Muscle of leg (tissue), 11 donors: ENCODE results near the gene SOX8. TPM values are rescaled to one million over a fixed set of nuclear protein-coding genes. Genes with fewer than 3 reads are reported as not detected.

Experiments used
- DNase-seq: peaks from one replicate; pipeline ENCODE4 v3.0.0; 2013
- H3K27ac ChIP-seq: one replicate; pipeline ENCODE4 v1.5.1; 2013; ENCODE audit warnings: mild to moderate bottlenecking, low read length, control low read depth
- H3K27me3 ChIP-seq: one replicate; pipeline ENCODE4 v1.6.1; 2013; ENCODE audit warnings: low read length; ENCODE audit not compliant: control insufficient read depth, insufficient read depth
- H3K36me3 ChIP-seq: one replicate; pipeline ENCODE4 v1.6.1; 2013; ENCODE audit warnings: low read length; ENCODE audit not compliant: control insufficient read depth, insufficient read depth
- H3K4me1 ChIP-seq: one replicate; pipeline ENCODE4 v1.6.1; 2013; ENCODE audit warnings: low read length; ENCODE audit not compliant: control insufficient read depth, insufficient read depth
- H3K4me3 ChIP-seq: one replicate; pipeline ENCODE4 v1.5.1; 2013; ENCODE audit warnings: low read length, control low read depth
- H3K9me3 ChIP-seq: replicated peaks from 2 replicates; pipeline ENCODE4 v1.6.1; 2013; ENCODE audit warnings: low read depth, low read length; ENCODE audit not compliant: control insufficient read depth
- WGBS: methylation state at CpG from one replicate; pipeline ENCODE4 v1.1.5; 2013; ENCODE audit warnings: missing lambda C conversion rate; ENCODE audit not compliant: insufficient coverage; 5-methylcytosine and 5-hydroxymethylcytosine counted together
- polyA plus RNA-seq, 8 donors: library from polyadenylated mRNA; unstranded; fragments of 120-200 nt; gene quantifications; one replicate each; pipeline versions ENCODE4 v1.2.1 to v1.2.3, GENCODE V29; 2013; ENCODE audit warnings: inconsistent platforms in 1 of 8, low replicate concordance in 1 of 8; ENCODE audit not compliant: insufficient read length in 8 of 8, insufficient read depth in 1 of 8
- total RNA-seq: library from RNA; stranded (reverse); fragments of 120-200 nt; gene quantifications from one replicate; pipeline ENCODE4 v1.2.4, GENCODE V29; 2013

SOX8 gene
- total and polyA plus RNA-seq, 9 donors, result 31.1 to 50.9 (median 41.4) TPM

GRCh38 chr16:970766-971581, 10.6 kb upstream of the SOX8 start, which contains the start of gene LMF1:
Gene LMF1, minus strand, starts transcription at chr16:970984. Its CDS starts 4 bp downstream, at chr16:970980.
- Histone ChIP-seq H3K27me3 (no peaks in the 10 kb centered on the region), H3K27ac (peak within 1 kb of the TSS; percentile 65), H3K36me3 (peaks cover 23% of the 10 kb centered on the region), H3K9me3 (peaks cover 5% of the 10 kb centered on the region), H3K4me3 (peak within 1 kb of the TSS; percentile 76), H3K4me1 (peaks cover 63% of the 10 kb centered on the region)
- 2% methylated on average over 65 of the region's 71 CpGs for WGBS
- peak; percentile 93 for DNase-seq

- H3K27me3 ChIP-seq, result no peaks in the 10 kb centered on the region
- WGBS, result 93% methylated on average over 3 of the region's 5 CpGs
- H3K4me1 ChIP-seq, result peaks cover 69% of the 10 kb centered on the region
- peak overlapping the region; percentile 6 for H3K27ac ChIP-seq
- no peak overlapping the region for H3K4me3 ChIP-seq
- peaks cover 3% of the 10 kb centered on the region for H3K9me3 ChIP-seq
- no peak for DNase-seq
- peaks cover 18% of the 10 kb centered on the region for H3K36me3 ChIP-seq
Measured at GRCh38 chr16:971582-971905, 10.0 kb upstream of the SOX8 start.

GRCh38 chr16:971981-972315, 9.6 kb upstream of the SOX8 start:
- H3K27ac ChIP-seq, result no peak overlapping the region
- H3K4me1 ChIP-seq, result peaks cover 71% of the 10 kb centered on the region
- no peak for DNase-seq
- no peak overlapping the region for H3K4me3 ChIP-seq
- WGBS, result 80% methylated on average over 1 of the region's 8 CpGs
- H3K9me3 ChIP-seq, result peaks cover 3% of the 10 kb centered on the region
- H3K36me3 ChIP-seq, result peaks cover 16% of the 10 kb centered on the region
- peaks cover under 1% of the 10 kb centered on the region for H3K27me3 ChIP-seq

- WGBS, result 82% methylated on average over 31 of the region's 32 CpGs
- peak overlapping the region; percentile 37 for H3K27ac ChIP-seq
- peaks cover 71% of the 10 kb centered on the region for H3K4me1 ChIP-seq
- H3K9me3 ChIP-seq, result peaks cover 3% of the 10 kb centered on the region
- H3K27me3 ChIP-seq, result peaks cover 2% of the 10 kb centered on the region
- DNase-seq, result no peak
- no peak overlapping the region for H3K4me3 ChIP-seq
- H3K36me3 ChIP-seq, result peaks cover 12% of the 10 kb centered on the region
Measured at GRCh38 chr16:972316-973002, 9.1 kb upstream of the SOX8 start.

- no peak for DNase-seq
- Histone ChIP-seq H3K27ac (no peak overlapping the region), H3K27me3 (peaks cover 2% of the 10 kb centered on the region), H3K9me3 (peaks cover 3% of the 10 kb centered on the region), H3K4me1 (peaks cover 79% of the 10 kb centered on the region), H3K36me3 (peaks cover 5% of the 10 kb centered on the region), H3K4me3 (no peak overlapping the region)
- WGBS, result 85% methylated on average over 15 of the region's 17 CpGs
Measured at GRCh38 chr16:973366-973765, 8.2 kb upstream of the SOX8 start.

GRCh38 chr16:974001-974601, 7.5 kb upstream of the SOX8 start:
- Histone ChIP-seq H3K27me3 (peaks cover 2% of the 10 kb centered on the region), H3K9me3 (peaks cover 3% of the 10 kb centered on the region), H3K4me1 (peaks cover 83% of the 10 kb centered on the region), H3K36me3 (peaks cover 4% of the 10 kb centered on the region), H3K27ac (peak overlapping the region; percentile 75), H3K4me3 (no peak overlapping the region)
- 44% methylated on average over 13 of the region's 21 CpGs for WGBS
- no peak for DNase-seq

GRCh38 chr16:974611-975261, 6.8 kb upstream of the SOX8 start:
- Histone ChIP-seq H3K27me3 (peaks cover 4% of the 10 kb centered on the region), H3K4me3 (no peak overlapping the region), H3K36me3 (no peaks in the 10 kb centered on the region), H3K27ac (peak overlapping the region; percentile 75), H3K9me3 (peaks cover 3% of the 10 kb centered on the region), H3K4me1 (peaks cover 83% of the 10 kb centered on the region)
- WGBS, result 64% methylated on average over 14 of the region's 26 CpGs
- DNase-seq, result peak; percentile 86

- no peak for DNase-seq
- 91% methylated on average over 11 of the region's 12 CpGs for WGBS
- Histone ChIP-seq H3K27ac (peak overlapping the region; percentile 64), H3K9me3 (peaks cover 3% of the 10 kb centered on the region), H3K36me3 (no peaks in the 10 kb centered on the region), H3K4me3 (no peak overlapping the region), H3K27me3 (peaks cover 7% of the 10 kb centered on the region), H3K4me1 (peaks cover 84% of the 10 kb centered on the region)
Measured at GRCh38 chr16:975291-975690, 6.3 kb upstream of the SOX8 start.

GRCh38 chr16:976389-976931, 5.1 kb upstream of the SOX8 start:
- 41% methylated on average over 24 of the region's 24 CpGs for WGBS
- Histone ChIP-seq H3K9me3 (peaks cover 2% of the 10 kb centered on the region), H3K36me3 (no peaks in the 10 kb centered on the region), H3K4me1 (peaks cover 82% of the 10 kb centered on the region), H3K27me3 (peaks cover 7% of the 10 kb centered on the region), H3K4me3 (no peak overlapping the region), H3K27ac (peak overlapping the region; percentile 75)
- DNase-seq, result peak; percentile 85
